HEK293 (cell line): ENCODE data around the gene ATMIN.

Experiments
- BCL11B ChIP-seq: fragments of 450-650 bp; formaldehyde crosslinking; IDR thresholded peaks from 2 replicates; pipeline ENCODE4 v1.5.1; 2016; ENCODE audit warnings: low read depth, missing biosample characterization, missing genetic modification characterization
- CTCF ChIP-seq: fragments of 450-650 bp; formaldehyde crosslinking; IDR thresholded peaks from 2 replicates; pipeline ENCODE4 v1.5.1; 2016; ENCODE audit warnings: missing biosample characterization, missing genetic modification characterization
- RBAK ChIP-seq: fragments of 450-650 bp; formaldehyde crosslinking; IDR thresholded peaks from 2 replicates; pipeline ENCODE4 v1.5.1; 2016; ENCODE audit warnings: missing biosample characterization, missing genetic modification characterization
- REST ChIP-seq: fragments of 450-650 bp; formaldehyde crosslinking; IDR thresholded peaks from 2 replicates; pipeline ENCODE4 v1.5.1; 2016; ENCODE audit warnings: missing biosample characterization, missing genetic modification characterization
- SALL2 ChIP-seq: fragments of 450-650 bp; formaldehyde crosslinking; IDR thresholded peaks from 2 replicates; pipeline ENCODE4 v1.5.0; 2017; ENCODE audit warnings: missing biosample characterization, mild to moderate bottlenecking, missing genetic modification characterization, borderline replicate concordance
- TRIM28 ChIP-seq: IDR thresholded peaks from 2 replicates; pipeline ENCODE4 v1.6.1; 2011; ENCODE audit warnings: low read length, control low read depth, borderline replicate concordance
- ZBTB26 ChIP-seq: fragments of 450-650 bp; formaldehyde crosslinking; optimal IDR thresholded peaks from 2 replicates; pipeline ENCODE3; 2016; ENCODE audit warnings: missing biosample characterization, mild to moderate bottlenecking, missing genetic modification characterization
- ZBTB49 ChIP-seq: fragments of 450-650 bp; formaldehyde crosslinking; IDR thresholded peaks from 2 replicates; pipeline ENCODE4 v1.5.1; 2016; ENCODE audit warnings: missing biosample characterization, missing genetic modification characterization, low read depth
- ZFP3 ChIP-seq: fragments of 450-650 bp; formaldehyde crosslinking; IDR thresholded peaks from 2 replicates; pipeline ENCODE4 v1.5.1; 2016; ENCODE audit warnings: low read depth, missing biosample characterization, missing genetic modification characterization
- ZFP41 ChIP-seq: fragments of 450-650 bp; formaldehyde crosslinking; IDR thresholded peaks from 2 replicates; pipeline ENCODE4 v1.5.1; 2016; ENCODE audit warnings: missing biosample characterization, missing genetic modification characterization, borderline replicate concordance
- ZNF121 ChIP-seq: fragments of 450-650 bp; formaldehyde crosslinking; IDR thresholded peaks from 2 replicates; pipeline ENCODE4 v1.5.1; 2016; ENCODE audit warnings: missing biosample characterization, missing genetic modification characterization
- ZNF138 ChIP-seq: fragments of 450-650 bp; formaldehyde crosslinking; IDR thresholded peaks from 2 replicates; pipeline ENCODE4 v1.5.1; 2016; ENCODE audit warnings: missing biosample characterization, missing genetic modification characterization, borderline replicate concordance
- ZNF473 ChIP-seq: fragments of 450-650 bp; formaldehyde crosslinking; IDR thresholded peaks from 2 replicates; pipeline ENCODE4 v1.5.1; 2017; ENCODE audit warnings: missing biosample characterization, missing genetic modification characterization
- ZNF560 ChIP-seq: fragments of 450-650 bp; formaldehyde crosslinking; IDR thresholded peaks from 2 replicates; pipeline ENCODE4 v1.5.1; 2017; ENCODE audit warnings: missing biosample characterization, missing genetic modification characterization, borderline replicate concordance

- TF ChIP-seq ZFP41 (tag by site-specific recombination) (no peak), CTCF (tag by site-specific recombination) (no peak), ZNF473 (no peak), ZNF138 (tag by site-specific recombination) (no peak), TRIM28 (no peak), REST (tag by site-specific recombination) (no peak), ZNF121 (tag by site-specific recombination) (peak; percentile 68), BCL11B (no peak), SALL2 (no peak), ZNF560 (tag by site-specific recombination) (no peak), RBAK (no peak), ZFP3 (tag by site-specific recombination) (no peak), ZBTB26 (tag by site-specific recombination) (no peak), ZBTB49 (no peak)
Measured at GRCh38 chr16:80997964-80998620, 37.5 kb upstream of the ATMIN start.
